Epithelial cell of umbilical artery (primary cell): ENCODE results near the gene SCGB1A1. TPM values are rescaled to one million over a fixed set of nuclear protein-coding genes. Genes with fewer than 3 reads are reported as not detected.

Experiments
- total RNA-seq: library from RNA; depleted of rRNA; stranded (reverse); fragments of >200 nt; gene quantifications from 2 replicates; pipeline ENCODE4 v1.2.3, GENCODE V29; 2014

Gene SCGB1A1, protein sequence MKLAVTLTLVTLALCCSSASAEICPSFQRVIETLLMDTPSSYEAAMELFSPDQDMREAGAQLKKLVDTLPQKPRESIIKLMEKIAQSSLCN
- total RNA-seq = not detected in 2 replicates

DNA sequence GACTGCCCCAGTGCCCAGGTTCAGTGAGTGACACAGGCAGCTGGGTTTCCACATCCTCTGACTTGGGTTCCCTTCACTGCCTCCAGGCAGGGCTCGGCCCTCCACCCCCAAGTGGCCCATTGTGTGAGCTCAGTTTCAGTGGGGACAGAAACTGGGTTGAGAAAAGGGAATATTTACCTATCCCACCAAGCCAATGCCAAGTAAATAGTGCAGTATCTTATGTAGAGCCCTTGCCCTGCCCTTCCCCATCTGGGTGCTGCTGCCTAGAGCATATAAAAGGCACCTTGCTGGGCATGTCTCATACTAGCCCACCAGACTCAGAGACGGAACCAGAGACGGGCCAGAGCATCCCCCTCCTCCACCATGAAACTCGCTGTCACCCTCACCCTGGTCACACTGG, at the start of gene SCGB1A1:
TSS of gene SCGB1A1 (plus strand) at position 301 of the 400 bp plus-strand sequence. CDS start at position 364, 63 bp downstream.

Other genes with a start within 250 kb of the SCGB1A1 start
- not detected in 2 replicates for gene SCGB1D1, start 228.8 kb upstream of the SCGB1A1 start, total RNA-seq
- gene SCGB2A1, start 210.4 kb upstream of the SCGB1A1 start, total RNA-seq = not detected in 2 replicates
- gene SCGB1D2, start 176.8 kb upstream of the SCGB1A1 start, total RNA-seq = not detected in 2 replicates
- not detected in 2 replicates for gene SCGB2A2, start 148.9 kb upstream of the SCGB1A1 start, total RNA-seq
- gene SCGB1D4, start 120.0 kb upstream of the SCGB1A1 start, total RNA-seq = not detected in 2 replicates
- 28.6 and 37.1 TPM in 2 replicates for gene ASRGL1, start 81.6 kb upstream of the SCGB1A1 start, total RNA-seq
- 274 and 293 TPM in 2 replicates for gene AHNAK, start 127.8 kb downstream of the SCGB1A1 start, total RNA-seq
- gene EEF1G, start 154.9 kb downstream of the SCGB1A1 start, total RNA-seq = 1,044 and 1,412 TPM in 2 replicates
- gene TUT1, start 172.5 kb downstream of the SCGB1A1 start, total RNA-seq = 6.8 and 13.5 TPM in 2 replicates
- gene MTA2, start 182.8 kb downstream of the SCGB1A1 start, total RNA-seq = 186 and 207 TPM in 2 replicates
- gene EML3, start 193.7 kb downstream of the SCGB1A1 start, total RNA-seq = 27.3 and 30.1 TPM in 2 replicates
- 5.3 and 5.8 TPM in 2 replicates for gene ROM1, start 194.2 kb downstream of the SCGB1A1 start, total RNA-seq
- 20.1 and 28.7 TPM in 2 replicates for gene B3GAT3, start 203.0 kb downstream of the SCGB1A1 start, total RNA-seq
- 213 and 230 TPM in 2 replicates for gene GANAB, start 227.6 kb downstream of the SCGB1A1 start, total RNA-seq
- gene INTS5, start 234.3 kb downstream of the SCGB1A1 start, total RNA-seq = 22.8 and 24.4 TPM in 2 replicates
- 38.7 and 44.4 TPM in 2 replicates for gene C11orf98, start 246.2 kb downstream of the SCGB1A1 start, total RNA-seq
- 3.6 and 13.3 TPM in 2 replicates for gene CSKMT, start 246.3 kb downstream of the SCGB1A1 start, total RNA-seq